GM18870 (cell line): ENCODE results near the gene PPP2R3A.

Source experiments
- ATAC-seq: cut with Tn5 transposase; IDR thresholded peaks from one replicate; pipeline ENCODE4 v1.9.1; 2021; ENCODE audit warnings: moderate library complexity; ENCODE audit not compliant: unreplicated experiment

Gene PPP2R3A

DNA sequence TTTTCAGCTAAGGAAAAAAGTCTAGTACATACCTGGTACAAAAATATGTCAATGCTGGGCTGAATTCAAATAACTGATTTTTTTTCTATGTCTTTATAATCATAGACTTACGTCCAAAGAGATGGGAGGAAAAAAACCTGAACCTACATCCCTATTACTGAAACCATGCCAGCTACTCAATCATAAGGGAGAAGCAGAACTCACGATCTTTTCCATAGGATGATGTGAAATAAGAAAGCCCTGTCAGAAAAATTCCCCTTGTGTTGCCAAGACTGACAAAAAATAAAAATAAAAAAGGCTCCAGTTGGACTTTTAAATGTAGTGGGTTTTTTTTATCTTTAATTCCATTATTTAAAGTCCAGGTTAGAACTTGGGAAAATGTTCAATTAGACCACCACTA, 227.3 kb downstream of the PPP2R3A start:
- no peak for ATAC-seq

DNA sequence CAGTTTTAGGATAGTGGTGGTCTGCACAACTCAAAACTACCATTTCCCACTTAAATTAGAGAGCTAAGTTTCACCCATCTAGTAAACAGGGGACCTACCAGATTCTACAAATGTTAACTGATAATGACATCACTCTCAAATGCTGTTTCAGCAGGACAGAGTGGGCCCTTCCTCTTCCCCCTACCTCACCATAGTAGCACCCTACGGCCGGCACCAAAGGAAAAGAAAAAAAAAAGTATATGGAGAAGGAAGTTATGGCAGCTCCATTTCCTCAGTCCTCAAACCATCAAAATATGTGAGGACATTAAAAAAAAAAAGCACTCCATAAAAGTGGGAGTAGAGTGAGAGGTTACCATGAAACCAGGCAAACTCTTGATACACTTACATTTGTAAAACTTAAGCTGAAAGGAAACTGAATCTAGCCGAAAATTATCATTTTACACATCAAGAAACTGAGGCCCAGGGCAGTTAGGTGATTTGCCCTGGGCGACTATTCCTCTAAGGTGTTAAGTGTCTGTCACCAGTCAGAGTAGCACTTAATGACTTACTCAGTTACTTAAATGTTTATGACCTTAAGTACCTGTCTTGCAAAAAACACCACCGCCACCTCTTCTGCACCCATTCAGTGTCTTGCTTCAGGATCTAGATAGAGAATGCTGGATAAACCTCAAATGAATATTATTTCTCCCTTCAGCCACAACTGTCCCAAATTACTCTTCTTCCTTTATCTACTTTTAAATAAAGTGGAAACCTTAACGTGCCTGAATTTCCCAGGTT, 227.9 kb downstream of the PPP2R3A start:
- ATAC-seq = no peak

DNA sequence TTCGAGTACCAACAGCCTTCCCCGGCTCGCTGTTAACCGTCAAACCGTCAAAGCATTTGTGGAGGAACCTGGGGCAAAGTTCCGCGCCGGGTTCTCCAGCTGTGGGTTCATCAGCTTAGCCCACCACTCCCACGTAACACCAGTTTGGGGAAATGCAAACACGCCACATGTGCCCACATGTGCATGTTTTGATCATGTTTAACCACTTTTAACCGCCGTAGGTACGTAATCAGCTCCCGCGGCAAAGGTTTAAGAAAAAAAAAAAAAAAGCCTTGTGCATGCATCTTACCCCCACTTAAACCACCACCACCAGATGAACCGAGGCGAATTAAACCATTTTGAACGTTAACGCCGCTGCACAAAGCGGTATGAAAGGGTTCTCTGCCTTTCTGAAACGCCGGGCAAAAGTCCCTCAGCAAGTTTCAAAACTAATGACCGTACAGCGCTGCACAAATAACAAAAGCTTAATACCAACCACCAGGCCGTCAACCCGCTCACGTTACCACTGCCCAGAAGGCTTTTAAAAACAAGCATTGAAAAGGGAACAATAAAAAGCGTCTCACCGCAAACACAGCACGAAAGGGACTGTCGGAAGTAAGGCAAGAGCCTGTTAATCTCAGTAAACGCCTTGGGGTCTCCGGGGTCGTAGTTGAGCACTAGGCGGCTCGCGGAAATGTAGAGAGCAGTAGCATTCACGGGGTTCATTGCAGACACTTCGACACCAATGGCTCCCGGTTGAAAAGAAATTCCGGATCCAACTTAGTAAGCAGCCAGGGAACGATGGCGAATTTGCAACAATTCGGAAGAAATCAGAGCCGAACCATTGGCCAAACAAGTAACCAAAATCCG, 229.1 kb downstream of the PPP2R3A start:
- no peak for ATAC-seq

DNA sequence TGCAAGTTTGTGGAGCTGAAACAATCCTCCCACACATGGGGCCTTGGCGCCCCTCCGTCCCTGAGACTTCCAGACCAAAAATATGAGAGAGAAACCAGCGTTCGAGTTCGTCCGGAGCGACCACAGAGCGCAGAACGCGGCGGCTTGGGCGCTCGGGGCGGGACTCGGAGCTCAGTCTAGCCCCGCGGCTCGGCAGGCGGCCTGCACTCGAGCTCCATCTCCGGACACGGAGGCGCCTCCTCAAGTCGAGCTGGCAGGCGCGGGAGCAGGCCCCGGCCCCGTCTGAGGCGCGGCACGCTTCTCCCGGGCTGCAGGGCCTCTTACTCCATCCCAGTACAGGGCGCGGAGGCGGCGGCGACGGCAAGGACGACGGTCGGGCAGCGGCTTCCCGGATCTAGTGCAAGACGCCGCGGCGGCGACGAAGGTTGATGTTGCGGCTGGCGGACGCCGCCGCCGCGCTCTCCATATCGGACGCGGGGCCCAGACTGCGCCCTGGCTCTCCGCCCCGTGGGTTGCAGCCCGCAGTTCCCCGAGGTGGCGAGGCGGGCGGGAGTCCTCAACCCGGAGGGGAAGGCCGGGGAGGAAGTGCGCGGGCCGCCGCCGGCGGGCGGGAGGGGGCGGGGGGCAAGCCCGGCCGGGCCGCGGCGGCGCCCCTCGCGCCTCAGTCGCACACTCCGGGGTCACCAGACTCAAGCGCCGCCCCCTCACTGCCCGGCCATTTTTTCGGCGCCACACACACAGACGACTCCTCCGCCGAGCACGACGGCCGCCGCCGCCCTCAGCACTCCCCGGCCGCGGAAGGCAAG, 229.9 kb downstream of the PPP2R3A start:
- ATAC-seq = peak; percentile 3

DNA sequence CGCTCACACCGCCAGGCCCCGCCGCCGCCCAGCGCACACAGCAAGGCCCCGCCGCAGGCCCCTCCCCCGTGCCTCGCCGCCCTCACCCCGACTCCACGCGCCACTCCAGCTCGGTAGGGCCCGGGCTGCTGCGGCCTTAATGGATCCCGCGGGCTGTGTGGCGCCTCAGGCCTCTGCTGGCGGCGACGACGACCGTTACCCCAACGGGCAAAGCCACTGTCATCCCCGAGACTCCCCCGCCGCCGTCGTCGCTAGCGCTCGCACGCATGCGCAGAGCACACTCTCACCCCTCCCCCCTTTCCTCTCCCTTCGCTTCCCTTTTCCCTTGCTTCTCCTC, 230.5 kb downstream of the PPP2R3A start, which contains the start of gene MSL2:
Gene MSL2, minus strand, starts transcription at position 272 of the 337 bp plus-strand sequence. CDS start 1,222 bp downstream, outside the sequence.
- ATAC-seq = peak; percentile 6

DNA sequence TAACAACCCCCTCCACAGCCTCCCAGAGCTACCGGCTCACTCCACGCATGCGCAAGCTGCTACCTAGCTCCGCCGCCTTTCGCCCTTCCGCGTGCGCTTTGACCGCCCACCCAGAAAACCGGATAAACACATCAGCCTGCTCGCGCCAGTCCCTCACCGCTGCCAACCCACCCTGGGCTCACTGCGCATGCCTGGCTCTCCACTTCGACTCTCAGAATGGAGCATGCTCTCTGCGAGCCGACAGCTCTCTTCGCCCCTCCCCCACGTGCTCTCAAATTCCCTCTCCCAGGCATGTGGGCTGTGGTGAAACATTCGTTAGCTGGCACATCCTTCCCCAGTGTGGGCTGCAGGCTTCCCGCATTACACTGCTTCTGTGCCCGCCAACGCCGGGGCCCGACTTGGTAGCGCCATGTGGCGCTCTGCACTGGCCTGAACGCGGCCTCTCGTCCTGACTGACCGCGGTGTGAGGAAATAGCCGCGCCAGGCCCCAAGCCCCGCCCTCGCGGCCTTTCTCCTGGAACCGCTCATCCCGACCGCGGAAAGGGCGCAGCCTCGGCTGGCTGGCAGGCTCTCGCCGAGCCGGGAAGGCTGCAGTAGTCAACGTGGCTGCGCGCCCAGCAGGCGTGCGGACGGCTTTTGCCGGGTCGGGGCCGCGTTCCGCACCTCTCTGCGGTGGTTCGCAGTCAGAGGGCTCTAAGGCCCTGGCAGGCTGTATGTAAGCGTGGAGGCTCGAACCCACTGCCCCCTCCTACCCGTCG, 231.1 kb downstream of the PPP2R3A start:
- peak; percentile 73 for ATAC-seq

DNA sequence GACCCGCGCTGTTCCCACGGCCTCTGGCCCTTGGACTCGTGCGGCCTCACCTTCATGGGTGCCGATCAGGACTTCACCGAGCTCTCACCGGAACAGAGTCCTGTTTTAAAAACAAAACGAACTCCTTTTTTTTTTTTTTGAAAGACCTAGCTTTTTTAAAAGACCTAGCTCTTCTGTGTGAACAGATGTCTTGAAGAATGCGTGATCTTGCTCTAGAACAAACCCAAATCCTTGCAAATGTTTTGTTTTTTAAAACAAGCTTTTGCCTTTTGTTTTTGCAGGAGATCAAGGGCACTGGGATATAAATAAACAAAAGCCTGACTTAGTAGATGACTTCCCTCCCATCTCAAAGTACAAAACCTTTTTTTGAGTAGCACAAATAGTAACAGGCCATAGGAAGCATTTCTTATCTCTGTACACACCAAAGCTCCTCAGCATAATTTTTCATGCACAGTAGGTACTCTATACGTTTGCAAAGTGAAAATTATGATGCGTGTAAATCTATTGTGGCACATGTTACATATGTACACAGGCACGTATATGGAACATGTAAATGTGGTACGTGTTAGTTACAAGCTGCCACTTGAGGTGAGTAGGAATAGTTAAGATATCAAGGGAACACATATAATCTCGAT, 231.7 kb downstream of the PPP2R3A start:
- ATAC-seq = no peak
